A673 (cell line): ENCODE measurements around the gene MDGA2.

Experiments used
- CTCF ChIP-seq: fragments of 300-800, 200-600 bp; sonication (generic); conservative IDR thresholded peaks from 2 replicates; pipeline ENCODE4 v1.5.1; 2017; ENCODE audit warnings: low read depth, mild to moderate bottlenecking, antibody characterized with exemption, low read length, moderate library complexity, mixed read lengths
- EZH2 ChIP-seq: fragments of 200-600 bp; sonication (generic); IDR thresholded peaks from 2 replicates; pipeline ENCODE4 v1.6.1; 2017; ENCODE audit warnings: borderline replicate concordance, low read depth, mild to moderate bottlenecking, mixed read lengths, antibody characterized with exemption, low read length; ENCODE audit not compliant: poor library complexity, severe bottlenecking

GRCh38 chr14:47720281-47720680 lies 44.9 kb upstream of the MDGA2 start:
- TF ChIP-seq CTCF: no peak
- TF ChIP-seq EZH2: no peak
